Limb (tissue), 2 donors: Measurements from ENCODE around the gene RHOF.
"Not testable (repeated sequence)": the region's sequence is repeated elsewhere in the genome, so short reads cannot be mapped to it uniquely, and the experiment has no call there.

Experiments
- DNase-seq, 2 donors: peaks; one replicate each; pipeline ENCODE4 v3.0.0-alpha.2; 2016; ENCODE audit errors: extremely low spot score in 2 of 2

The RHOF gene

DNA sequence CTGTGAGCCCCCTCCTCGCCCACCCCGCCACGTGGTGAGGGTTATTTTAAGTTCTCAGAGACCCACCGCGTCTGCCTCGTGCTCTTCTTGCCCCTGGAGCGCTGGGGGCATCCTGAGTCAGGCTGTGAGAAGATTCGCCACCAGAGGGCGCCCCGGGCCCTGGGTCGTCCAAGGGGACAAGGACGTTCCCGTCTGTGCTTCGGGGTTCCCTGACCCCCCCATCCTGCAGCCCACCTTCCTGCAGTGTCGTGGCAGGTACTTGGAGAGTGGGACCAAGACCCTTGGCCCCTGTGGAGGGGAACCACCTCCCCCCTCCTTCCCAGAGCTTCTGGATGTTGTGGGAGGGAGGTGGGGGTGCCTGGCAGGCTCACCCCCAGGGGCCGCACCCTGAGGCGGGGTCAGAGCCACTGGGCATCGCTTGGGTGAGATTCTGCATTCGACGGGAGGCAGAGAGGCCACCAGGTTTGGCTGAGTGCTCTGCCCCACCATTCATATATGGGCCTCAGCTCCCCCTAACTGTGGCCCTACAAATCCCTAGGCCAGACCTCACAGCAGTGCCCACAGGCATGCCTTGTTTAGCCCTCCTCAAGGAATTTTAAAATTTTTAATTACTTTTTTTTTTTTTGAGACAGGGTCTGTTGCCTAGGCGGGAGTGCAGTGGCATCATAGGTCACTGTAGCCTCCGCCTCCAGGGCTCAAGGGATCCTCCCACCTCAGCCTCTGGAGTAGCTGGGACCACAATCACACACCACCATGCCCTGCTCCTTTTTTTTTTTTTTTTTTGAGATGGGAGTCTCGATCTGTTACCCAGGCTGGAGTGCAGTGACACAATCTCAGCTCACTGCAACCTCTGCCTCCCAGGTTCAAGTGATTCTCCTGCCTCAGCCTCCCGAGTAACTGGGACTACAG, 17.0 kb downstream of the RHOF start:
- DNase-seq = peak in 1 of 2 donors; percentile 80

DNA sequence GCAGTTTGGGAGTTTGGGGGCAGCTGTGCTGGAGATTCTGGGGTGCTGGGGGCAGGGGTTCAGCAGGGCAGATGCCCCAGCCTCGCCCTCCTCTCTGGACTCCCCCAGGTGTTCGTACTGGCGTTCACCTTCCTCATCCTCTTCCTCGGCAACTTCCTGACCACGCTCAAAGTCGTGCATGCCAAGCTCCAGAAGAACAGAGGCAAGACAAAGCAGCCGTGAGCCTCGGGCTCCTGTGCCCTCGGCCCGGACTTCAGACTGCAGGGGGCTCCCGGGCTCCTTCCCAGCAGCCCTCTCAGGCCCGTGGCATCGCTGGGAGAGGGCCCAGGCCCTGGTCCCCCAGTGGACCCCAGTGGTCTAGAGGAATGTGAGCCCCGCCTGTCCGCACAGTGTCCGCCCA, 18.0 kb downstream of the RHOF start:
- no peak for DNase-seq

DNA sequence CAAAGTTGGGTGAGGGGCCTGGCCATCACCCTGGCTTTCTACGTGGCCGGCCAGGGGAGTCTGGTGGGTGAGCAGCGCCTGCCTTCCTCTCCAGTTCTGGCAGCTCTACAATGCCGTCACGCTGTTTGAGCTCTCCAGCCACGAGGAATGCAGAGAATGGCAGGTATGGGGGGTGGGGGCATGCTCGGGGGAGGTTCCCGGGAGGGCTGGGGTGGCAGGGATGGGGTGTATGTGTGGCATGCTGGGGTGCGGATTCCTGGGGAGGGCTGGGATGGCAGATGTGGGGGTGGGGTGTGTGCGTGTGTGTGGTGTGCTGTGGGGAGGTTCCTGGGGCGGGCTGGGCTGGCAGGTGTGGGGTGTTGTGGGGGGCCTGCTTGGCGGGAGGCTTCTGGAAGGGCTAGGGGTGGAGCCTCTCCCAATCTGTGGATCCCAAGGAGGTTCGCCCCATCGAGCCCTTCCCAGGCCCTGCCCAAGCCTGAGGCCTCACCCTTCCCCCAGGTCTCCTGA, 18.5 kb downstream of the RHOF start:
- DNase-seq = no peak

DNA sequence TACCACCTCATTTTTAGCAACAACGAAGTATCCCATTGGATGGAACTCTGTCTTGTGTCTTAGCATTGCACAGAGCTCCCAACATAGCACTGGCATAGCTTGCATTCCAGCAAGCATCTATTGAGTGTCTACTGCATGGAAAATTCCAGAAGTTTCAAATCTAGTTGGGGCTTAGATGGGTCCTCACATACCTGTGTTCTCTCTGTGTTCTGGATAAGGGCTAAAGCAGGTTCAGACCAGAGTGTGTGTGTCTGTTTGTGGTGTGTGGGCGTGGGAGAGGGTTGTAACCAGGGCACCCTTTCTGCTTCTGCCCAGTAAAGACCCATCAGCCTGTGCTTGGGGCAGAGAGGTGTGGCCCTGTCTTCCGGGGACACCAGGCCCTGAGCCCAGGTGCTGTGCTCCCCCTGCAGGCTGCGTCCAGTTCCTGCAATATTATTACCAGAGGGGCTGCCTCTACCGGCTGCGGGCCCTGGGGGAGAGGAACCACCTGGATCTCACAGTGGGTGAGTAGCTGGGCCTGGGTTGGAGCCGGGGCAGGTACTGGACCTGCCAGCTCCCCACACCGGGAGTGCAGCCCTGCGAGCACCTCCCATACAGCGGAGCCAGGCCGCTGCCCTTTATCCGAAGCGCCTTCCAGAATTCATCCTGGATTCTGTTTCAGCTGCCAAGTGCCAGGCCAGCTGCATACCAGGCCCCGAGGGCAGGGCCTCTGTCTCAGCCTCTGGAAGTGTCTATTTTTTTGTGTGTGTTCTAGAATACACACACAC, 20.3 kb downstream of the RHOF start:
- peak in 1 of 2 donors; percentile 70 for DNase-seq

DNA sequence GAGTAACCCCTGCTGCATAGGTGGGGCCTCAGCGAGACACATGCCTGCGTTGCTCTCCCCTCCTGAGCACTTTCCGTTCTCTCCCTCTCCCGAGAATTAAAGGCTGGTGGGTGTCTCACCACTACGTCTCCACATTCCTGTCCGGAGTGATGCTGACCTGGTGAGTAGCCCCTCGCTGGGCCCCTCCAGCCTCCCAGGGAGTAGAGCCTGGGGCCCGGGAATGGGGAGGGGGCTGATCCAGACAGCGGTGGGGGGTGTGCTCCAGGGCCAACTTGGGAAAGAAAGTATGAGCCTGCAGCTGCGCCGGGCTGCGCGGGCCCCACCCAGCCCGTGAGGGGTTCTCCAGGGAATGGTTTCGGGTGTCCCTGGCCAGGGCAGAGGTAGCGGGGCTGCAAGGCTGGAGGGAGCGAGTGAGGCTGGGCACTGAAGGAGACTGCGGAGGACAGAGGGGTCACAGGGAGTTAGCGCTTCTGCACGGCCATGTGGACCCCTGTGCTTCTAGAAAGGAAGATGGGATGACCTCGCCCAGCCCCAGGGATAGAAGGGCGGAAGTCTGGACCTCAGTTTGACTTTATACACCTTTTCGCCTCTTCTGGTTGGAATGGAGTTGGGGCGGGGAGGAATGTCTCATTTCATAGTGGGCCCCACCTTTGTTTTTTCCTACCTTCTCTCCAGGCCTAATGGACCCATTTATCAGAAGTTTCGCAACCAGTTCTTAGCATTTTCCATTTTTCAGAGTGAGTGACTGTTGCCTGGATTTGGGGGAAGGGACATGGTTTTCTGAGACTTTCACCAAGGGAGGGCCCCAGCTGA, 22.5 kb downstream of the RHOF start:
- DNase-seq = peak in 1 of 2 donors; percentile 52

DNA sequence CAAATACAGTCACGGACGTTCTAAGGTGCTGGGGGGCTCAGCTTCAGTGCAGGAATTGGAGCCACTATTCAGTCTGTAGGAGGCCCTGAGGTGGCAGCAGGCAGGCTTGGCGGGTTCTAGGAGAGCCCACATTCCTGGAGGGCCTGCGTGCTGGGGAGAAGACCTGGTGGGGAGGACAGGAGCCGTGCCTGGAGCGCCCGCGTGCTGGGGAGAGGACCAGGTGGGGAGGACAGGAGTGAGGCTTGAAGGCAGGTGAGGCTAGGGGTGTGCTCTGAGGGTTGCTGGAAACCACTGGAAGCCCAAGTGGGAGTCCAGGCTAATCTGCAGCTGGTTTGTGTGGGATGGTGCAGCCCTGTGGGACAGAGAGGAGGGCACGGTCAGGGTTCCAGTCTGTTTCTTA, 23.1 kb downstream of the RHOF start:
- DNase-seq = no peak

DNA sequence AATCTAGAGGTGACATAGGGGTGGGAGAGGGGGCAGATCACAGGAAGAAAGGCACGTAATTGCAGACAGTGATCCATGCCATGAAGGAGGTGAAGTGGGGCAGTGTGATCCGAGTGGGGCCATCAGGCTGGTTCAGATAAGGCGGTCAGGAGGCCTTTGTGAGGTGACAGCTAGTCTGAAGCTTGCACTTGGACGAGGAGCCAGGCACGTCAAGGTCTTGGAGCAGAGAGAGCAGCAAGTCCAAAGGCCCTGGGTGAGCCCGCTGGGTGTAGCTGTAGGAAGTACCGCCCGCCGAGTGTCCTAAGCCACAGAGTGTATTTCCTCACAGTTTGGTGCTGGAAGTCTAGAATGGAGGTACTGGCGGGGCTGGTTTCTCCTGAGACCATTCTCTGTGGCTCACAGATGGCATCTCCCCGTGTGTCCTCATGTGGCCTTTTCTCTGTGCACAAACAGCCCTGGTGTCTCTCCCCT, 23.6 kb downstream of the RHOF start:
- no peak for DNase-seq

DNA sequence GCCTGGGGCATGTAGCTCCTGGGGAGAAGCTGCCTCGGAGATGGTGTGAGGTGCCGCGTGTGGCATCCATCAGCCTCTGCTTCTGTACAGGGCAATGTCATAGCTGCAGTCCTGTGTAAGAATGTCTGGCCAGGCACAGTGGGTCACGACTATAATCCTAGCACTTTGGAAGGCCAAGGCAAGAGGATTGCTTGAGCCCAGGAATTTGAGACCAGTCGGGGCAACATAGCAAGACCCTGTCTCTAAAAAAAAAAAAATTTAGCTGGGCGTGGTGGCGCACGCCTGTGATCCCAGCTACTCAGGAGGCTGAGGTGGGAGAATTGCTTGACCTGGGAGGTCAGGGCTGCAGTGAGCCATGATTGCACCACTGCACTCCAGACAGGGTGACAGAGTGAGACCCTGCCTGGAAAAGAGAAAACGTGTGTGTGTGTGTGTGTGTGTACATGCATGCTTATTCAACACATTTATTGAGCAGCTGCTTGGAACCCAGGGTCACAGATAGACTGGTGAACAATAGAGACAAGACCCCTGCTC, 24.1 kb downstream of the RHOF start:
- no peak for DNase-seq

DNA sequence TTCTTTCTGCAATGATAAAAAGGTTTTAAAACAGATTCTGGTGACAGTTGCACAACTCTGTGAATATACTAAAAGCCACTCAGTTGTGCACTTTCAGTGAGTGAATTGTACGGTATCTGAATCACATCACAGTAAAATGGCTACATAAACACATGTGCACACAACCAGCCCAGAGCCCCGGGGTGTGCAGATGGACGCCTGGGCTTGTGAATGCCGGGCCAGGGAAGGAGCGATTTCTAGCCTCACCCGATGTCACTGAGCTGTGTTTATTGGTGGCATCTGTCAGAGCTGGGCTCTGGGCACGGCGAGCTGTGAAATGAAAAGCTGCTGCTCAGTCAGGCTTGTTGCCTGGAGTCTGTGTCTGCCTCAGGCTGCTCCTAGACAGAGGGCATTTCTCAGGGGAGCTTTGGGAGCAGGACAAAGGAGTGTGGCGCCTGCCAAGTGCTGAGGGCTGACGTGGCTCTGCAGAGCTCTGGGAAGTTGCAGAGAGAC, 25.9 kb downstream of the RHOF start:
- peak in 1 of 2 donors; percentile 54 for DNase-seq

DNA sequence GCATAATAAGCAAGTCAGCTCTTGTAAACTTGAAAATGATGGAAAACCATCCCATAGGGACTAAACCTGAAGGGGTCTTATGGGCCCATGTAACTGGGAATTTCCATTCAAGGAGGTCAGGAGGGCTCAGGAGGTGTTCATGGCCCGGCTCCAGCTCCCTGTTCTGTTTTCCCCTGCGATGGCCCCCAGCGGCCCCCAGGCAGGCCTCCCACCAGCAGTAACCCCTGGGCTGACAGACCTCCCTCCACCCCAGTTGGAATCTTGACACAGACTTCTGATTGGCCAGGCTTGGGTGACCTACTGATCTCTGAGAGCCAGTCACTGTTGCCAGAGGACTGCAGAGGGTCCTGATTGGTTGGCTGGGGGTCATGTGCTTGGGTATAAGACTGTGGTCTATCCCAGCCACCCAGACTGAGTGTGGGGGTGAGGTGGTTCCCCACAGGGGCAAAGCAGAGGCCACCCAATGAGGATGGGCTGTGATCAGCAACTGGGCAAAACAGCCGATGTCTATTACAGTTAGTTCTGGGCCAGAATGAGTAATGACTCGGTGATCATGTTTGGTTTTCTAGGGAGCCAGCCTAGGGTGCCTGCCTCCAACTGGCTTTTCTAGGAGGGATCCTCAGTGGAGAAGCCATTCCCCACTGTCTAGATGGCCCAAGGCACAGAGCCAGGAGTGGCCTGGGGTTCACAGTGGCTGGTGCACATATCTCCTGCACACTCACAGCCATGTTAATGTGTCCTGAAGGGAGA, 27.0 kb downstream of the RHOF start:
- no peak for DNase-seq

DNA sequence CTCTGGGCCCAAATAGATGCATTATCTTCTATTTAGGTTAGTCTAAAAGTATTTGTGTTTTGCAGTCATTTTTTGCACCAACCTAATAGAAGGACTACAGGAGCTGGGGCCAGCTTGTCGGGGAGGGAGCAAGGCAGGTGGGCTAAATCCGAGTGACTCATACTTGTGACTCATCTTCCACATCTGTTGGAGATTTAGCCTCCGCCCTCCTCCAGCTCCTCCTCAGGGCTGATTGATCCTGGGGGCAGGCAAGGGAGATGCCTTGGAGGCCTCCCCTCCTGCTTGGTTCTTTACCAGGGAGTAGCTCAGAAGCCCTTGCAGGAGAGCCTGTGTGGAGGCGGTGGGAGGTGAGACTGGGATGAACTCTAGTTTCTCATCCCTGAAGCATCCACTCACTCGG, 27.9 kb downstream of the RHOF start:
- DNase-seq = no peak

DNA sequence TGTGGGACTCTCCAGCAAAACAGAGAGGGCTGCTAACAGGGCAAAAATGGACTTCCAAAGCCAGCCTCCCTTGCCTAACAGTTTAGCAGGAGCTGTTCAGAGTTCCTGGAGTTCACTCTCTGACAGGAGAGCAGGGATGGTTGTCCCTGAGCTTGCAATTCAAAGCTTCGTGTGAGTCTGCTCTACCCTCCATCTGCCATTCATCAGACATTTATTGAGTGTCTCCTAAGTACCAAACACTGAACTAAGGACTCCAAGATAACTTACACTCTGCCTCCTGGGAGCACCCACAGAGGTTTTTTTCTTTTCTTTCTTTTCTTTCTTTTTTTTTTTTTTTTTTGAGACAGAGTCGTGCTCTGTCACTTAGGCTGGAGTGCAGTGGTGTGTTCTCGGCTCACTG, 28.7 kb downstream of the RHOF start:
- DNase-seq = no peak

DNA sequence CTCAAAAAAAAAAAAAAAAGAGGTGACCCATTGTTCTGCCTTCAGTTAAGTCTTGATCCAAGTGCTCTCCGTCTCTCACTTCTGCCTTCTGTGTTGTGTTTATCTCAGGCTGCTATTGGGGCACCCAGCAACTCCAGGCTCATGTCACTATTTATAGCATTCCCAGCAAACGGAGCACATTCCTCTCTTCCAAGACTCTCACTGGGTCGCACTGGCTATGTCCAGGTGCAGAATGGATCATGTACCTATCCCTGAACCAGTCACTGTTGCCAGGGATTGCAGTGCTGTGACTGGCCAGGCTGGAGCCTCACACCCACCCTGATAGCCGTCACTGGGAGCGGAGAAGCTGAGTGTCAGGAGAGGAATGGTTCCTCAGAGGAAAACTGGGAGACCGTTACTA, 31.2 kb downstream of the RHOF start:
- DNase-seq = no peak

DNA sequence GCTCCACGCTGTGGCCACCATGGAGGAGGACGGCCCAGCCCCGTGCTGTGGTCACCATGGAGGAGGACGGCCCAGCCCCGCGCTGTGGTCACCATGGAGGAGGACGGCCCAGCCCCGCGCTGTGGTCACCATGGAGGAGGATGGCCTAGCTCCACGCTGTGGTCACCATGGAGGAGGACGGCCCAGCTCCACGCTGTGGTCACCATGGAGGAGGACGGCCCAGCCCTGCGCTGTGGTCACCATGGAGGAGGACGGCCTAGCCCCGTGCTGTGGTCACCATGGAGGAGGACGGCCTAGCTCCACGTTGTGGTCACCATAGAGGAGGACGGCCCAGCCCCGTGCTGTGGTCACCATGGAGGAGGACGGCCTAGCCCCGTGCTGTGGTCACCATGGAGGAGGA, 35.0 kb downstream of the RHOF start:
- DNase-seq = not testable (repeated sequence)

DNA sequence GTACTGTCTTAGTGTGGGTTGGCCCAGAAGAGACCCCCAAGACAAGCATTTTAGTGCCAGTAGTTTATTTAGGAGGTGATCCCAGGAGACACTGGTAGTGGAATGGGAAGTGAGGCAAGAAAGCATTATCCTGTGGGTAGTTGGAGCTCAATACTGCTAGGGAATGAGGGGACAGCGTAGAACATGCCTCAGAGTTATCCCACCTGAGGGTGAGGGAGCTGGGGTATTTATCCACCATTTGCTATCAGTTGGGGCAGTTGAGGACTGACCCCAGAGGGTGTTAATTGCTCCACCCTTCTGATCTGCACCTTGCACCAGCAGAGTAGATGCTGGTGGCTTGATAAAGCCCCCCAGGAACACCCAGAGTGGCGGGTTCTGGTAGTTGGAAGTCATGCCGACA, 37.9 kb downstream of the RHOF start:
- DNase-seq = no peak

DNA sequence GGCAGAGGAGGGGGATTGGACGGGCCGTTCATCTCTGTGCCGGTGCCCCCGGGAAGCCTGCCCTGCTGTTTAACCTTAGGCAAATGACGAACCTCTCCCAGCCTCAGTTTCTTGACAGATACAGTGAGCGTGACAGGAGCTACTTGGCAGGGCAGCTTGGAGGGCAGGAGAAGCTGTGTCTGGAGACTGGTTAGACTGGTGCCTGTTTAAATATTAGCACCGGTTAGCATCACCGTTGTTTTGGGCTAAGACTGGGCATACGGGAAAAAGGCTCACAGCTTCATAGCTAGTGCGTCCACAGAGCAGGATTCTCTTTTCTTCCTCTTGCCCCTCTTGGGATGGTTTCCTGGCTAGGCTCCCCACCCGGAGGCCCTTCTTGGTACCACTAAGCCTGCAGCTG, 38.7 kb downstream of the RHOF start:
- DNase-seq = no peak

DNA sequence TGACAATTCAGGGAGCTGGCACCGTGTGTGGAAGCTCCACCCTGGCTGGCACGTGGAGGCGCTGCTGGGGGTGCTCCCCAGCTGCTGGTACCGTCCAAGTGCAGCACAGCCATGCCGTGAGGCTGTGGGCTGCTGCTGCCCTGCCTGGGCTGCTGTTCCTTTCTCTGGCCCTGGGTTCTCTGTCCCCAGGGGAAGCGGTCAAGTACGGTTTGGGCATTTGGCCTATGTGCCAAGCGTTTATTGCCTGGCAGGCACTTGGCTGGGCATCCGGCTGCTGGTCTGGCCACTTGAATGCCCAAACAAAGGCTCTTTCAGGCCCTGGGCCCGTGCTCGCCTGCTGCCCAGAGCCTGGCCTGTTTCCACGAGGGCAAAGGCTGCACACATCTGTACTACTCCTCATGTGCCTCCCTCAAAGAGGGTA, 39.6 kb downstream of the RHOF start:
- DNase-seq = no peak

DNA sequence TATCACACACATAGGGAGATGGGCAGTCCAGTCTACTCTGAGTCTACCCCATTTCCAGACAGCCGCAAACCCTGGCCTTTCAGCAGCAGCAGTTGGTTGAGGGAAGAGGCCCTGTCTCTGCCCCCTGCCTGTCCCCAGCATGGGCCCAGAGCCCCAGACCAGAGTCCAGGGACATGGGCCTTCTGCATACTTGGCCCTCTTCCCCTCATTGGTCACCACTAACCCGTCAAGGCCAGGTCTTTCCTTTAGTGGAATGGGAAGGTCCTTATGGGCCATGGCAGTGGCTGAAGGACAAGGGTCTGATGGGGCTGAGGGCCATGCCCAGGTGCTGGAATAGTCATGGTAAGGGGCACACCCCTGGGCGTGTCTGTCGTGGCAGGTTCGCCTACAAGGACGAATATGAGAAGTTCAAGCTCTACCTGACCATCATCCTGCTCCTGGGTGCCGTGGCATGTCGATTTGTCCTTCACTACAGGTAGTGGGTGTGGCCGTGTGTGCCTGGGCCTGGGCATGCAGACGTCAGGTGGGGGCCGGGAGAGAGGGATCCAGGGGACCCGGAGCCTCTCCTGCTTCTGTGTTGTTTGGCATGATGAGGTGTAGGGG, 41.6 kb downstream of the RHOF start:
- DNase-seq = no peak

DNA sequence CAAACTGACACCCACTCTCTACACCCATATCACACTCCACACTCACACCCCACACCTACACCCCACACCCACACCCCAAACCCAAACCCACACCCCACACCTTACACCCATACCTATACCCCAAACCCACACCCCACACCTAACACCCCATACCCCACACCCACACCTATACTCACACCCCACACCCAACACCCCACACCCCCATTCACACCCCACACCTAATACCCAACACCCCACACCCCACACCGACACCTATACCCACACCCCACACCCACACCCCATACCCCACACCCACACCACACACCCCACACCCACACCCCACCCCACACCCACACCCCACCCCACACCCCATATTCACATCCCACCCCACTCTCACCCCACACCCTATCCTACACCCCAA, 42.5 kb downstream of the RHOF start:
- DNase-seq = no peak

DNA sequence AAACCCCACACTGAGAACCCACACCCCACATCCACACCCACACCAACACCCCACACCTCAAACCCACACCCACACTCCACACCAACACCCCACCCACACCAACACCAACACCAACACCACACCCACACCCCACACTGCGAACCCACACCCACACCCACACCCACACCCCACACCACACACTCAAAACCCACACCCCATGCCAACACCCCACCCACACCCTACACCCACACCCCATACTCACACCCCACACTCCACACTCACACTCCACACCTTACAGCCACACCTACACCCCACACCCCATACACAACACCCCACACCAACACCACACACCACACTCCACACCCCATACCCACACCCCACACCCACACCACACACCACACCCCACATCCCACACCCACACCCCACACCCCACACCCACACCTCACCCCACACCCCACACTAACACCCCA, 43.0 kb downstream of the RHOF start:
- no peak for DNase-seq
